Adrenal gland (tissue), 12 donors: ENCODE data around the gene ACOX1. TPM values are rescaled to one million over a fixed set of nuclear protein-coding genes. Genes with fewer than 3 reads are reported as not detected.
A peak's percentile ranks its signal among the peaks of the same experiment; 100 is the strongest.

Source experiments
- DNase-seq, 7 donors: peaks; one replicate each; pipeline ENCODE4 v3.0.0-alpha.2; 2019 to 2020
- H3K27ac ChIP-seq, 5 donors: fragments of 200-600 bp; sonication (generic) in 4 of 5; 1 replicate in 3 of 5; 2 replicates in 2 of 5; pipeline versions ENCODE4 v1.5.1 to v1.8.0; 2016 to 2020; ENCODE audit warnings: mild to moderate bottlenecking in 1 of 5
- H3K27me3 ChIP-seq: fragments of 200-600 bp; 2 replicates; pipeline ENCODE4 v1.8.0; 2021
- H3K36me3 ChIP-seq, 2 donors: fragments of 200-600 bp; replicated peaks in 1 of 2; 1 replicate in 1 of 2; 2 replicates in 1 of 2; pipeline versions ENCODE4 v1.5.1 to v1.8.0; 2018 to 2022
- H3K4me1 ChIP-seq, 2 donors: fragments of 200-600 bp; replicated peaks in 1 of 2; 1 replicate in 1 of 2; 2 replicates in 1 of 2; pipeline versions ENCODE4 v1.5.1 to v1.8.0; 2018 to 2021
- H3K4me3 ChIP-seq, 4 donors: fragments of 200-600 bp; sonication (generic) in 3 of 4; one replicate each; pipeline ENCODE4 v1.5.1; 2016 to 2018
- H3K9me3 ChIP-seq, 3 donors: fragments of 200-600 bp; sonication (generic) in 1 of 3; replicated peaks in 1 of 3; 1 replicate in 2 of 3; 2 replicates in 1 of 3; pipeline versions ENCODE4 v1.5.1 to v1.8.0; 2016 to 2021
- CTCF ChIP-seq, 6 experiments: fragments of 450-650 bp in 4 of 6; fragments of 200-600 bp in 2 of 6; sonication (generic) in 1 of 6; IDR thresholded peaks; 1 replicate in 5 of 6; 2 replicates in 1 of 6; pipeline versions ENCODE4 v1.5.1 to v1.8.0; 2016 to 2021; ENCODE audit warnings: antibody characterized with exemption in 6 of 6, mild to moderate bottlenecking in 2 of 6, moderate library complexity in 1 of 6
- POLR2A ChIP-seq, 2 donors: fragments of 450-650 bp; IDR thresholded peaks; one replicate each; pipeline ENCODE4 v1.6.1; 2017; ENCODE audit warnings: antibody characterized with exemption in 2 of 2, mild to moderate bottlenecking in 2 of 2, moderate library complexity in 1 of 2
- WGBS, 4 donors: extraction: QIAGEN DNeasy Blood & Tissue Kit in 2 of 4; methylation state at CpG; one replicate each; pipeline versions ENCODE4 v1.1.5 to v1.1.7; 2013 to 2017; 5-methylcytosine and 5-hydroxymethylcytosine counted together
- intact Hi-C, 2 donors: fragments of 100-400 bp; cut with DNase I; formaldehyde crosslinking; loops; one replicate each; pipeline versions ENCODE4 v1.14.1 to v1.15.0; 2022 to 2023
- polyA plus RNA-seq, 3 donors: library from polyadenylated mRNA; stranded (reverse); fragments of 200-250 nt in 2 of 3; fragments of 350-450 nt in 1 of 3; fragmentation: Illumina TruSeq in 1 of 3; extraction: RNeasy Lipid Tissue Mini Kit (QIAGEN cat#74804) in 1 of 3; gene quantifications; one replicate each; pipeline ENCODE4 v1.2.3, GENCODE V29; 2013 to 2014
- total RNA-seq, 9 donors: library from RNA; depleted of rRNA in 4 of 9; stranded (reverse); fragments of >200 nt in 4 of 9; fragments of 120-200 nt in 1 of 9; fragmentation: NEBNext Ultra II Directional in 1 of 9; extraction: Animal tissue kit (Norgen Biotek cat#: 25700) in 1 of 9; gene quantifications; one replicate each; pipeline versions ENCODE4 v1.1.0 to v1.2.4, GENCODE V29; 2013 to 2023
- donor health status: healthy with polysubstance abuse.
- donor health status: Bipolar disorder and iron deficiency.
- donor health status: DM: yes; HTN: yes; CAD: no.
- donor health status: DM: no; HTN: no; CAD: no.
- donor health status: DM: no; HTN: no; CAD: no.
- donor health status: DM: yes; HTN: yes; CAD: no.

ACOX1 gene
- total and polyA plus RNA-seq, 12 donors, result 28.9 to 109 (median 69.1) TPM

- H3K4me1 ChIP-seq, result peaks cover 11 to 22% of the 10 kb centered on the region in 2 donors
- peak in 2 of 7 donors; percentile 22 to 24 for DNase-seq
- intact Hi-C loops, result loop anchor here in 1 of 2 donors (10.0 kb wide), 1 partner anchor 121 kb away; a partner anchor contains a TSS
Observed at GRCh38 chr17:75895370-75896155, 83.4 kb downstream of the ACOX1 start.

DNA sequence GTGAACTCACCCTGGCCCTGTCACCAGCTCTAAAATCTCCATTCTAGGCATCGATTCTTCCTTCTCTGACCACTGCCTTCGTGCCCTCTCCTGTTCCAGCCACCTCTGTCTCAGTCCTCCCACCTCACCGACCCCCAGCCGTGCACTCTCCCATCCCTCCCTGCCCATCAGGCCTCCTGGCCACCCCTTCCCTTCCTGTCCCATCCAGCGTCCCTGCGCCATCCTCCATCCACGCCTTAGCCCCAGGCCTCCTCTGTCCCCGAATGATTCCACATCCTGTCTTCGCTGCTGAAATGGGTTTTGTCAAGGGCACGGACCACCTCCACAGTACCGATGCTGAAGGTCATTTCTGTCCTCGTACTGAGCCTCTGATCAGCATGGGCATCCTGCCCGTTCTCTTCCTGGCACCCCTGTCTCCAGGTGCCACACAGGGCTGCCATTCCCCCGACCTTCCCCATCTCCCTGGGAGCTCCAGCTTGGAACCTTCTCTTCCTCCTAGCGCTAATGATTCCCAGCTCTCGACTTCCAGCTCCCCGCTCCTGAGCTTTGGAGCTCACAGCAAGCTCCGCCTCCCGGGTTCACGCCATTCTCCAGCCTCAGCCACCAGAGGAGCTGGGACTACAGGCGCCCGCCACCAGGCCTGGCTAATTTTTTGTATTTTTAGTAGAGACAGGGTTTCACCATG, 84.8 kb downstream of the ACOX1 start:
- H3K4me3 ChIP-seq, result no peak overlapping the region
- peaks cover 11 to 22% of the 10 kb centered on the region in 2 donors for H3K4me1 ChIP-seq
- H3K9me3 ChIP-seq, result no peaks in the 10 kb centered on the region
- H3K27me3 ChIP-seq, result no peaks in the 10 kb centered on the region
- TF ChIP-seq POLR2A (IDR thresholded peaks at IDR 0.05) (no peak), CTCF (IDR thresholded peaks at IDR 0.05) (no peak)
- 74 to 81% (median 80%) methylated on average over 22 of the region's 22 CpGs for WGBS, 4 donors
- H3K27ac ChIP-seq, result no peak overlapping the region
- peaks cover 0 to 21% of the 10 kb centered on the region in 2 donors for H3K36me3 ChIP-seq
- intact Hi-C loops, result loop anchor here in 1 of 2 donors (10.0 kb wide), 1 partner anchor 119 kb away; a partner anchor contains a TSS
- peak in 1 of 7 donors; percentile 16 for DNase-seq

More at GRCh38 chr17:75895370-75896155, 83.4 kb downstream of the ACOX1 start:
- TF ChIP-seq CTCF (IDR thresholded peaks at IDR 0.05) (peak in 2 of 6 experiments; percentile 25 to 27), POLR2A (IDR thresholded peaks at IDR 0.05) (no peak)
- H3K9me3 ChIP-seq, result no peaks in the 10 kb centered on the region
- peaks cover 0 to 34% of the 10 kb centered on the region in 2 donors for H3K36me3 ChIP-seq
- H3K27ac ChIP-seq, result peak overlapping the region in 4 of 5 donors; percentile 81 to 96 (median 88)
- WGBS, 4 donors, result 49 to 53% (median 53%) methylated on average over 24 to 28 of the region's 28 CpGs
- peak overlapping the region in 2 of 4 donors; percentile 61 to 84 for H3K4me3 ChIP-seq
- no peaks in the 10 kb centered on the region for H3K27me3 ChIP-seq

DNA sequence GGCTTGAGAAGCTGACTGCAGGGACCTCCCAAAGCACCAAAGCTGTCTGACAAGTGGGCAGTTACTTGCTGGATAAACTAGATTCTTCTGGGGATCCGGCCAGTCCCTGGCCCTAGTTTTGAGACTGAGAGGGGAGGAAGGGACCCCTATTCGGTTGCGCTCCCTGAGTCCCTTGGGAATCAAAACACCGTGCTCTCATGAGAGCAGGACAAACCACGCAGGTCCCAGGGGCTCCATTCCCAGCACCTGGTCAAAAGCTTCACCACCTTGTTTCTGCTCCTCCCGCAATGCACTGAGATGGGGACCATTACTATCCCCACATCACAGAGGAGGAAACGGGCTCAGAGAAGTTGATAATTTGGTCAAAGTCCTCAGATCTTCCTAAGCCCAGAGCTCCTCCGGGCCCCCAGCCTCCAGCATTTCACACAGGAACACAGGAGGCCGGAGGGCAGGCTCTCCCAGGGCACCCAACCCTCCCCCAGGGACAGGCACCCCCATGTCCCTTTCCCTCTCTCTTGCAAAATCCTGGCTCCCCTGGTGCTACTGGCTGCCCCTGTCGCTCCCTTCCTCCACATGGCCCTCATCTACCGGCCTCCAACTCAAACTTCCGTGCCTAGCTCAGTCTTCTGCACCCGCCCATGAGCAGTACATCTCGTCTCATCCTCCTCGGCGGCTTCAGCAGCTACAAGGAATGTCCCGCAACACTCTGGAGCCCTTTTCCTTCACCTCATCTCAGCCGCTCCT, 85.5 kb downstream of the ACOX1 start:
- 90 to 96% (median 91%) methylated on average over 15 to 18 of the region's 18 CpGs for WGBS, 4 donors
- H3K9me3 ChIP-seq, result no peaks in the 10 kb centered on the region
- no peak overlapping the region for H3K4me3 ChIP-seq
- no peak for DNase-seq
- TF ChIP-seq POLR2A (IDR thresholded peaks at IDR 0.05) (no peak), CTCF (IDR thresholded peaks at IDR 0.05) (no peak)
- H3K36me3 ChIP-seq, result peaks cover 0 to 14% of the 10 kb centered on the region in 2 donors
- H3K27me3 ChIP-seq, result no peaks in the 10 kb centered on the region
- H3K27ac ChIP-seq, result no peak overlapping the region
- H3K4me1 ChIP-seq, result peaks cover 11 to 22% of the 10 kb centered on the region in 2 donors
- intact Hi-C loops, result loop anchor here in 1 of 2 donors (10.0 kb wide), 1 partner anchor 119 kb away; a partner anchor contains a TSS
